Mucosa of descending colon (tissue), 3 donors: ENCODE data around the gene SMIM29. TPM values are rescaled to one million over a fixed set of nuclear protein-coding genes. Genes with fewer than 3 reads are reported as not detected.

Experiments
- ATAC-seq: fragments of 200-7000 bp; cut with Tn5 transposase; one replicate; pipeline ENCODE4 v1.9.1; 2020; ENCODE audit warnings: mild to moderate bottlenecking, moderate library complexity
- DNase-seq, 3 donors: peaks; one replicate each; pipeline ENCODE4 v3.0.0-alpha.2; 2020
- H3K36me3 ChIP-seq: fragments of 200-600 bp; one replicate; pipeline ENCODE4 v1.8.0; 2021; ENCODE audit warnings: low read depth, mild to moderate bottlenecking
- H3K4me1 ChIP-seq: fragments of 200-600 bp; one replicate; pipeline ENCODE4 v1.8.0; 2021; ENCODE audit warnings: low read depth, mild to moderate bottlenecking
- H3K4me3 ChIP-seq: fragments of 200-600 bp; one replicate; pipeline ENCODE4 v1.8.0; 2021; ENCODE audit warnings: mild to moderate bottlenecking
- H3K9me3 ChIP-seq: fragments of 200-600 bp; one replicate; pipeline ENCODE4 v1.8.0; 2021; ENCODE audit warnings: mild to moderate bottlenecking
- CTCF ChIP-seq: fragments of 200-600 bp; IDR thresholded peaks from one replicate; pipeline ENCODE4 v1.8.0; 2022; ENCODE audit warnings: antibody characterized with exemption, mild to moderate bottlenecking
- intact Hi-C, 2 donors: fragments of 100-400 bp; cut with DNase I in 1 of 2; cut with micrococcal nuclease in 1 of 2; formaldehyde crosslinking; loops; one replicate each; pipeline versions ENCODE4 v1.11.0 to v1.11.1; 2022; cut with DNase I, micrococcal nuclease
- total RNA-seq, 3 donors: library from RNA; stranded (reverse); fragmentation: NEBNext Ultra II Directional in 2 of 3; extraction: Animal tissue kit (Norgen Biotek cat#: 25700) in 2 of 3; gene quantifications; one replicate each; pipeline versions ENCODE4 v1.2.1 to v1.2.4, GENCODE V29; 2021 to 2023
- donor health status: DM: no; HTN: no; CAD: no; lungs with moderate emphysema.
- donor health status: DM: no; HTN: no; CAD: no.
- donor health status: DM: no; HTN: yes; CAD: no.

Gene SMIM29
- total RNA-seq, 3 donors from 2014 or later, result 6.5 to 15.1 (median 11.2) TPM

DNA sequence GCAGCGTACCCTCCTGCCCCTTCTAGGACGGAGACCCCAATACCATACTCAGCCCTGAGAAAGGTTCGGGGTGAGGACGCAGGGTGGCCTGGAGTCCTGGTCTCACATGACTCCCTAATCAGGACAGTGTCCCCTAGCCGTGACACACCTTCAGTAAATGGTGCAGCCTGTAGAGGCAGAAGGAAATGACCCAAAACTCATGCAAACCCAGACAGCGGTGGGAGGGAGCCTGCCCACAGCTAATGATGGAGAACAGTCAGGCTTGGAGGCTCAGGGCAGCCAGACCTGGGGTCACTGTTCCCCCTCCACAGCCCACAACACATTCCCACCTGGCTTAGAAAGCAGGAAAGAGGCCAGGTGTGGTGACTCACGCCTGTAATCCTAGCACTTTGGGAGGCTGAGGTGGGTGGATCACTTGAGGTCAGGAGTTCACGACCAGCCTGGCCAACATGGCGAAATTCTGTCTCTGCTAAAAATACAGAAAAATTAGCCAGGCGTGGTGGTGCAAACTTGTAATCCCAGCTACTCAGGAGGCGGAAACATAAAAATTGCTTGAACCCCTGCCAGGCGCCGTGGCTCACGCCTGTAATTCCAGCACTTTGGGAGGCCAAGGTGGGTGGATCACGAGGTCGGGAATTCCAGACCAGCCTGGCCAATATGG is 20.9 kb downstream of the SMIM29 start:
- ATAC-seq (no peak), DNase-seq (no peak)
- Histone ChIP-seq H3K9me3 (no peaks in the 10 kb centered on the region), H3K4me3 (no peak overlapping the region), H3K4me1 (no peaks in the 10 kb centered on the region), H3K36me3 (no peaks in the 10 kb centered on the region)
- no peak for TF ChIP-seq CTCF
- intact Hi-C loops, result no loop called here

DNA sequence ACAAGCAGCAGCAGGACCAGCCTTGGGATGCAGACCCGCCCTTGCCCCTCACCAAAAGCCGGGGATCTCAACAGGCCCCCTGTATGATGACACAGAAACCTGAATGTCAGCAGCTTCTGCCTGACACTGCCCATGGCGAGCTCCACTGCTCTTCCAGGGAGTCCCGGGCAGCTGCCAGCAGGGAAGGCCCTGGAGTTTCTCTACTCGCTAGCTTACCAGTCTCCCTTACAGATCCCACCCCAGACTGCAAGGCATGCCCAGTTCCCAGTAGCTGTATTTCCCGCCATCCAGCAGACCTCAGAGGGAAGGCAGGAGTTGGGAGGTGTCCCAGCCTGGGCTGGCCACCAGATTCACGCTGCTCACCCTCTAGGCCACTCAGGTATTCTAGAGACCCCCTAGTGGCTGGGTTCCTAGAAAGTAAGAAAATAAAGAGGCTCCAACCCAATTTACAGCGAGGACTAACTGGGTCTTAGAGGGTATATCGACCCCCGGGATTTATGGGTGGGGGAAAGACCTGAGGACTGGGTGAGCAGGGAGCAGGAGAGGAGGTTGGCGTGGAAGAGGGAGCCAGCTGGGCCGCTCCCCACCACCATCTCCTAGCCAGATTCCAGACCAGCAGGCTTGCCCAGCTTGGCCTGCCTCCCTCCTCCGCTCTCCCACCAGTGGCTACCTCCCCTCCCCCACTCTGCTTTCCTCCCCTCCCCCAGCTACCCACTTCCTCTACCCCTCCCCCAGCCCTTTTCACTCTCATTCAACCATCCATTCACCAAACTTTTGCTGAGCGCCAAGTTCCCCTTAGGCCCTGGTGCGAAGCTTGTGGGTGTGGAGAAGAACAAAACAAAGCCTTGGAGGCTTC is 21.8 kb downstream of the SMIM29 start:
- H3K9me3 ChIP-seq, result no peaks in the 10 kb centered on the region
- ATAC-seq (no peak), DNase-seq (no peak)
- H3K4me1 ChIP-seq, result no peaks in the 10 kb centered on the region
- intact Hi-C loops, result no loop called here
- no peak for TF ChIP-seq CTCF
- H3K4me3 ChIP-seq, result no peak overlapping the region
- H3K36me3 ChIP-seq, result no peaks in the 10 kb centered on the region

- intact Hi-C loops, result no loop called here
- ATAC-seq (no peak), DNase-seq (no peak)
- no peaks in the 10 kb centered on the region for H3K36me3 ChIP-seq
- no peaks in the 10 kb centered on the region for H3K4me1 ChIP-seq
- no peak overlapping the region for H3K4me3 ChIP-seq
- TF ChIP-seq CTCF, result no peak
- H3K9me3 ChIP-seq, result no peaks in the 10 kb centered on the region
Measured at GRCh38 chr6:34226066-34226465, 22.7 kb downstream of the SMIM29 start.

DNA sequence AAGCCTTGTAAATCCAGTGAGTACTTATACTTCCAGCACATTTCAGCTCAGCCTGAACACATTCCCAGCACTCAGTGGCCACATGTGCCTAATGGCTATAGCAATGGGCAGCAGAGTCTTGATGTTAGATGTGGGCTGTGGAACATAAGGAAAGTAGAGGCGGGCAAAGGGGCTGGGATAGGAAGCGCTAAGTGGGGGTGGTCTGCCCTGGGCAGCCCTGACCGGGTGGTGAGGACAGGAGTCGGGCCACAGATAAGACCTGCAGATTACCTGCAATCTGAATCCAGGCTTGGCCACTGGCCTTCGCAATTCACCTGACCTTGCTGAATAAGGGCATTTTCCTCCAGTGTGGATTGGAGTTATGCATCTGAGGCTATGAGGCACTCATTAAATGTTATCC is 23.3 kb downstream of the SMIM29 start:
- no peak for TF ChIP-seq CTCF
- ATAC-seq (no peak), DNase-seq (no peak)
- Histone ChIP-seq H3K4me1 (no peaks in the 10 kb centered on the region), H3K36me3 (no peaks in the 10 kb centered on the region), H3K4me3 (no peak overlapping the region), H3K9me3 (no peaks in the 10 kb centered on the region)
- intact Hi-C loops, result no loop called here

GRCh38 chr6:34223956-34224940 is 24.6 kb downstream of the SMIM29 start:
- peak; percentile 99 for ATAC-seq
- peak; percentile 95 to 97 (median 96) for DNase-seq
- peak overlapping the region; percentile 20 for H3K4me3 ChIP-seq
- TF ChIP-seq CTCF, result no peak
- no peaks in the 10 kb centered on the region for H3K36me3 ChIP-seq
- no peaks in the 10 kb centered on the region for H3K9me3 ChIP-seq
- H3K4me1 ChIP-seq, result no peaks in the 10 kb centered on the region
- intact Hi-C loops, result no loop called here
